ENCODE data around the gene RELCH. TPM values are rescaled to one million over a fixed set of nuclear protein-coding genes. Genes with fewer than 3 reads are reported as not detected.

Gene RELCH
- total and polyA plus RNA-seq, 2 of the 13 experiments (the other 11 are each of a cell fraction or from before 2014, with no cell fraction given): 5.6 to 31.7 TPM

DNA sequence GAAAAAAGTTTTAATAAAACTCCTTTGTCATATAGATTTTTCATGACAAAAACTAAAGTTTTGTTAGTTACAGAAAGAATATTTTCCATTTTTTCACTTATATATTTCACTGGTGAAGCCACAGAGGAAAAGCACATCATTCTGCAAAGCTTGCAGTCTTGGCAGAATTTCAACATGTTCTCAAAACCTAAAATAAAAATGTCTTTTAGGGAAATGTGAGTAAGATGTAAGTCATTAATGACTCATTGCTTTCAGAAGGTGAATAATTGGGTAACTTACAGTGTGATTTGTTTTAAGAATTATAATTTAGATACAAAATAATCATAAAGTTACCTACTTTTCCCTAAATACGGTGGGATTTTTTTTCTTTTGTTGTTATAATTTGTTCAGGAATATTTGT, 94.6 kb downstream of the RELCH start (continued):
- TF ChIP-seq, protein P1, sequence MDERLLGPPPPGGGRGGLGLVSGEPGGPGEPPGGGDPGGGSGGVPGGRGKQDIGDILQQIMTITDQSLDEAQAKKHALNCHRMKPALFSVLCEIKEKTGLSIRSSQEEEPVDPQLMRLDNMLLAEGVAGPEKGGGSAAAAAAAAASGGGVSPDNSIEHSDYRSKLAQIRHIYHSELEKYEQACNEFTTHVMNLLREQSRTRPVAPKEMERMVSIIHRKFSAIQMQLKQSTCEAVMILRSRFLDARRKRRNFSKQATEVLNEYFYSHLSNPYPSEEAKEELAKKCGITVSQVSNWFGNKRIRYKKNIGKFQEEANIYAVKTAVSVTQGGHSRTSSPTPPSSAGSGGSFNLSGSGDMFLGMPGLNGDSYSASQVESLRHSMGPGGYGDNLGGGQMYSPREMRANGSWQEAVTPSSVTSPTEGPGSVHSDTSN (CRISPR knock-in tag; IDR thresholded peaks at IDR 0.05): no peak

DNA sequence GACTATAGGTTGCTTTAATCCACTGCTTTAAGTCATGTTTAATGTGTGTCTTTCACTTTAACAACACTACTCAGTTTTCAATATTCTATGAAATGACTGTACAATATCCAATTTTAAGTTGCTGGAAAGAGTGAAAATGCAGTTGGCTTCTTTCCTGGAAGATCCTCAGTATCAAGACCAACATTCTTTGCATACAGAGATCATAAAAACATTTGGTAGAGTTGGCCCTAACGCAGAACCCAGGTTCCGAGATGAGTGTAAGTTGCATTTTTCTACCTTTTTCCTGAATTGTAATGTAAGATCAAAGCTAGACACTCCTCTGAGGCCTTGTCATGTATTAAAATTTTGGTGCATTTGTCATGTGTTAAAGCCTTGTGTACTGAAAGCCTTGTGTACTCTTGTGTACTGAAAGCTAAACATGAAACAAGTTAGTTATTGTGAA, 95.2 kb downstream of the RELCH start:
- no peaks in the 10 kb centered on the region for H3K79me2 ChIP-seq (ENCODE audit: insufficient read depth, low read length)
- no peak overlapping the region for H3K4me2 ChIP-seq (ENCODE audit: low read depth, low read length)
- no TSS peak for BruUV-seq (replicated peaks)
- in situ Hi-C loops (cut with HindIII; ENCODE audit: extremely low pct_ligation_motif_present, low pct_unique_long_range_greater_than_20kb) (no loop called here), intact Hi-C loops (cut with micrococcal nuclease; ENCODE audit: unreplicated experiment) (no loop called here)
- FAIRE-seq: no peak
- 100% methylated on average over 2 of the region's 2 CpGs for WGBS (ENCODE audit: low lambda C conversion rate)
- H3K9me3 ChIP-seq (ENCODE audit: low read length): no peaks in the 10 kb centered on the region
- ChIA-PET CTCF (ENCODE audit: low intra/inter-chr PET ratio, low total read pairs) (no interaction called here), POLR2A (no interaction called here)
- no peak for DNase-seq (ENCODE audit: low spot score)
- H3K27me3 ChIP-seq (ENCODE audit: control insufficient read depth in 1 of 2, insufficient read depth in 2 of 2, low read length in 2 of 2): no peaks in the 10 kb centered on the region; a peak in 1 of 5 replicates
- peaks cover 3 to 27% of the 10 kb centered on the region in 2 experiments; a peak in 4 of 5 replicates for H3K36me3 ChIP-seq (replicated peaks in 1 of 2; ENCODE audit: control insufficient read depth in 1 of 2, insufficient read depth in 2 of 2, low read length in 2 of 2)
- ATAC-seq: no peak
- H3K9ac ChIP-seq (ENCODE audit: insufficient read depth, low read depth, low read length): no peak overlapping the region
- no peaks in the 10 kb centered on the region for H4K20me1 ChIP-seq (ENCODE audit: insufficient read depth, low read length)
- peaks cover 9% of the 10 kb centered on the region for H3K4me1 ChIP-seq (ENCODE audit: insufficient read depth, low read length)
- H3K27ac ChIP-seq (ENCODE audit: extremely low read length, insufficient read depth, low read length): no peak overlapping the region
- H2AFZ ChIP-seq (ENCODE audit: low read length): no peak overlapping the region
- H3K4me3 ChIP-seq (replicated peaks in 1 of 3; ENCODE audit: insufficient read depth in 1 of 3, low read depth in 2 of 3, low read length in 3 of 3): no peak overlapping the region
- TF ChIP-seq ZNF720 (CRISPR knock-in tag; IDR thresholded peaks at IDR 0.05) (no peak), ZNF703 (CRISPR knock-in tag; IDR thresholded peaks at IDR 0.05; ENCODE audit: borderline replicate concordance) (no peak), ZC3H4 (CRISPR knock-in tag; IDR thresholded peaks at IDR 0.05; ENCODE audit: borderline replicate concordance) (no peak), ATM (IDR thresholded peaks at IDR 0.05; ENCODE audit: borderline replicate concordance) (no peak), PTBP1 (IDR thresholded peaks at IDR 0.05; ENCODE audit: low read depth, low read length, poor library complexity, severe bottlenecking) (no peak), MIER3 (CRISPR knock-in tag; IDR thresholded peaks at IDR 0.05; ENCODE audit: borderline replicate concordance) (no peak), NONO (IDR thresholded peaks at IDR 0.05) (no peak), NONO (CRISPR knock-in tag; conservative IDR thresholded peaks at IDR 0.05) (no peak), TOPORS (CRISPR knock-in tag; IDR thresholded peaks at IDR 0.05) (no peak), SP1 (IDR thresholded peaks at IDR 0.05) (no peak), SP1 (CRISPR knock-in tag; IDR thresholded peaks at IDR 0.05) (no peak)
- TF ChIP-seq, protein P2, sequence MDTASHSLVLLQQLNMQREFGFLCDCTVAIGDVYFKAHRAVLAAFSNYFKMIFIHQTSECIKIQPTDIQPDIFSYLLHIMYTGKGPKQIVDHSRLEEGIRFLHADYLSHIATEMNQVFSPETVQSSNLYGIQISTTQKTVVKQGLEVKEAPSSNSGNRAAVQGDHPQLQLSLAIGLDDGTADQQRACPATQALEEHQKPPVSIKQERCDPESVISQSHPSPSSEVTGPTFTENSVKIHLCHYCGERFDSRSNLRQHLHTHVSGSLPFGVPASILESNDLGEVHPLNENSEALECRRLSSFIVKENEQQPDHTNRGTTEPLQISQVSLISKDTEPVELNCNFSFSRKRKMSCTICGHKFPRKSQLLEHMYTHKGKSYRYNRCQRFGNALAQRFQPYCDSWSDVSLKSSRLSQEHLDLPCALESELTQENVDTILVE (CRISPR knock-in tag; IDR thresholded peaks at IDR 0.05): no peak
- TF ChIP-seq, protein P3, sequence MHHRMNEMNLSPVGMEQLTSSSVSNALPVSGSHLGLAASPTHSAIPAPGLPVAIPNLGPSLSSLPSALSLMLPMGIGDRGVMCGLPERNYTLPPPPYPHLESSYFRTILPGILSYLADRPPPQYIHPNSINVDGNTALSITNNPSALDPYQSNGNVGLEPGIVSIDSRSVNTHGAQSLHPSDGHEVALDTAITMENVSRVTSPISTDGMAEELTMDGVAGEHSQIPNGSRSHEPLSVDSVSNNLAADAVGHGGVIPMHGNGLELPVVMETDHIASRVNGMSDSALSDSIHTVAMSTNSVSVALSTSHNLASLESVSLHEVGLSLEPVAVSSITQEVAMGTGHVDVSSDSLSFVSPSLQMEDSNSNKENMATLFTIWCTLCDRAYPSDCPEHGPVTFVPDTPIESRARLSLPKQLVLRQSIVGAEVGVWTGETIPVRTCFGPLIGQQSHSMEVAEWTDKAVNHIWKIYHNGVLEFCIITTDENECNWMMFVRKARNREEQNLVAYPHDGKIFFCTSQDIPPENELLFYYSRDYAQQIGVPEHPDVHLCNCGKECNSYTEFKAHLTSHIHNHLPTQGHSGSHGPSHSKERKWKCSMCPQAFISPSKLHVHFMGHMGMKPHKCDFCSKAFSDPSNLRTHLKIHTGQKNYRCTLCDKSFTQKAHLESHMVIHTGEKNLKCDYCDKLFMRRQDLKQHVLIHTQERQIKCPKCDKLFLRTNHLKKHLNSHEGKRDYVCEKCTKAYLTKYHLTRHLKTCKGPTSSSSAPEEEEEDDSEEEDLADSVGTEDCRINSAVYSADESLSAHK (CRISPR knock-in tag; IDR thresholded peaks at IDR 0.05; ENCODE audit: borderline replicate concordance): no peak
- TF ChIP-seq, protein P4, sequence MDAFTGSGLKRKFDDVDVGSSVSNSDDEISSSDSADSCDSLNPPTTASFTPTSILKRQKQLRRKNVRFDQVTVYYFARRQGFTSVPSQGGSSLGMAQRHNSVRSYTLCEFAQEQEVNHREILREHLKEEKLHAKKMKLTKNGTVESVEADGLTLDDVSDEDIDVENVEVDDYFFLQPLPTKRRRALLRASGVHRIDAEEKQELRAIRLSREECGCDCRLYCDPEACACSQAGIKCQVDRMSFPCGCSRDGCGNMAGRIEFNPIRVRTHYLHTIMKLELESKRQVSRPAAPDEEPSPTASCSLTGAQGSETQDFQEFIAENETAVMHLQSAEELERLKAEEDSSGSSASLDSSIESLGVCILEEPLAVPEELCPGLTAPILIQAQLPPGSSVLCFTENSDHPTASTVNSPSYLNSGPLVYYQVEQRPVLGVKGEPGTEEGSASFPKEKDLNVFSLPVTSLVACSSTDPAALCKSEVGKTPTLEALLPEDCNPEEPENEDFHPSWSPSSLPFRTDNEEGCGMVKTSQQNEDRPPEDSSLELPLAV (CRISPR knock-in tag; conservative IDR thresholded peaks at IDR 0.05; ENCODE audit: low read depth): no peak
- TF ChIP-seq, protein P5, sequence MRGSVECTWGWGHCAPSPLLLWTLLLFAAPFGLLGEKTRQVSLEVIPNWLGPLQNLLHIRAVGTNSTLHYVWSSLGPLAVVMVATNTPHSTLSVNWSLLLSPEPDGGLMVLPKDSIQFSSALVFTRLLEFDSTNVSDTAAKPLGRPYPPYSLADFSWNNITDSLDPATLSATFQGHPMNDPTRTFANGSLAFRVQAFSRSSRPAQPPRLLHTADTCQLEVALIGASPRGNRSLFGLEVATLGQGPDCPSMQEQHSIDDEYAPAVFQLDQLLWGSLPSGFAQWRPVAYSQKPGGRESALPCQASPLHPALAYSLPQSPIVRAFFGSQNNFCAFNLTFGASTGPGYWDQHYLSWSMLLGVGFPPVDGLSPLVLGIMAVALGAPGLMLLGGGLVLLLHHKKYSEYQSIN (CRISPR knock-in tag; IDR thresholded peaks at IDR 0.05; ENCODE audit: borderline replicate concordance): no peak
